ENCODE data around the gene FHL2.

DNA sequence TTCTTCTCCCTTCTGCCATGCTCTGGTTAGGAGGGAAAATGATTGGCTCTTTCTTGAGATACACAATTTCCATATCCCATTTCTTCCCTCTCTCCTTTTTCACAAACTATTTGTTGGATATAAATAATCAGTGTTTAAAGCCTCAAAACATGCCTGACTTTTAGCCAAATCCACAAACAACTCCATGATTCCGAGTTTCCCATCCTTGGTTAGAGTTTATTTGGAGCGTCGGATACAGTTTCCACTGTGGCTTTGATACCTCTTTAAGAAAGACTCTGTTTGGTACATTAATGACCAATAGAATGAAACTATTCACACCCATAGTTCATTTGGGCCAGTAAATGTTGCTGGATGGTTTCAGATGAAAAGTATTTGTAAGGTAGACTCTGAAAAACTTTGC, 5.9 kb upstream of the FHL2 start:
- TF ChIP-seq POLR2A (IDR thresholded peaks at IDR 0.05; ENCODE audit: low read length), result no peak
- TF ChIP-seq GATA1 (IDR thresholded peaks at IDR 0.05; ENCODE audit: low read depth, low read length), result no peak

All from erythroblast (primary cell).